Lower lobe of right lung (tissue), 2 donors: Measurements from ENCODE around the gene PID1. TPM values are rescaled to one million over a fixed set of nuclear protein-coding genes. Genes with fewer than 3 reads are reported as not detected.
A peak's percentile ranks its signal among the peaks of the same experiment; 100 is the strongest.

ENCODE experiments used
- ATAC-seq, 2 donors: fragments of 200-7000 bp; cut with Tn5 transposase; one replicate each; pipeline ENCODE4 v1.9.1; 2020 to 2022; ENCODE audit warnings: mild to moderate bottlenecking in 2 of 2, moderate library complexity in 2 of 2
- DNase-seq: peaks from one replicate; pipeline ENCODE4 v3.0.0-alpha.2; 2020
- H3K27ac ChIP-seq: fragments of 200-600 bp; one replicate; pipeline ENCODE4 v1.8.0; 2022
- H3K27me3 ChIP-seq: fragments of 200-600 bp; one replicate; pipeline ENCODE4 v1.8.0; 2022; ENCODE audit warnings: low read depth
- H3K36me3 ChIP-seq: fragments of 200-600 bp; one replicate; pipeline ENCODE4 v1.8.0; 2022; ENCODE audit warnings: mild to moderate bottlenecking
- H3K4me1 ChIP-seq: fragments of 200-600 bp; one replicate; pipeline ENCODE4 v1.8.0; 2022
- H3K4me3 ChIP-seq: fragments of 200-600 bp; one replicate; pipeline ENCODE4 v1.8.0; 2022; ENCODE audit warnings: mild to moderate bottlenecking
- H3K9me3 ChIP-seq: fragments of 200-600 bp; one replicate; pipeline ENCODE4 v1.8.0; 2022
- intact Hi-C: fragments of 100-400 bp; cut with DNase I; formaldehyde crosslinking; loops from one replicate; pipeline ENCODE4 v1.11.0; 2022
- total RNA-seq: library from RNA; stranded (reverse); fragmentation: NEBNext Ultra II Directional; extraction: Animal tissue kit (Norgen Biotek cat#: 25700); gene quantifications from one replicate; pipeline ENCODE4 v1.2.1, GENCODE V29; 2021
- TF ChIP-seq, protein P1 (sequence below): fragments of 200-600 bp; IDR thresholded peaks from one replicate; pipeline ENCODE4 v1.8.0; 2022; ENCODE audit warnings: antibody characterized with exemption, mild to moderate bottlenecking
- donor health status: DM: no; HTN: yes; CAD: no; lungs with severe emphysema.

PID1 gene
- total RNA-seq, 1 donor from 2014 or later: 48.0 TPM

DNA sequence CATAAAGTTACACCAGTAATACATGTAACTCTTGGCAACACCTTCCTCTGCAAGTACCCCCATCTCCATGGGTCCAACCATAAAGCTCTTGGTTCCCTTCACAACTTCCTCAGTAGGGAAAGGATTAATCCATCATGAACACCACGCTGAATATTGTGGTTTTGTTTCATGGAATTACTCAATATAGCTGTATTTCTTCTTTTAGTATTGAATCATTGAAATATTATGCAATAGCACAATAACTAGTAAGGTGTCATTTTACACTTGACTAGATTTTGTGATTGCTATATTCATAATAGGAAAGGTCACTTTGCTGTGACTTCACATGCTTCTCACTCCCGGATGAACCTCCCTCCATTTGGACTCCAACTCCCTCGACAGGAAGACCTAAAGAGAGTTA, 29.7 kb upstream of the PID1 start:
- H3K27ac ChIP-seq: peak overlapping the region; percentile 43
- TF ChIP-seq, protein P1, sequence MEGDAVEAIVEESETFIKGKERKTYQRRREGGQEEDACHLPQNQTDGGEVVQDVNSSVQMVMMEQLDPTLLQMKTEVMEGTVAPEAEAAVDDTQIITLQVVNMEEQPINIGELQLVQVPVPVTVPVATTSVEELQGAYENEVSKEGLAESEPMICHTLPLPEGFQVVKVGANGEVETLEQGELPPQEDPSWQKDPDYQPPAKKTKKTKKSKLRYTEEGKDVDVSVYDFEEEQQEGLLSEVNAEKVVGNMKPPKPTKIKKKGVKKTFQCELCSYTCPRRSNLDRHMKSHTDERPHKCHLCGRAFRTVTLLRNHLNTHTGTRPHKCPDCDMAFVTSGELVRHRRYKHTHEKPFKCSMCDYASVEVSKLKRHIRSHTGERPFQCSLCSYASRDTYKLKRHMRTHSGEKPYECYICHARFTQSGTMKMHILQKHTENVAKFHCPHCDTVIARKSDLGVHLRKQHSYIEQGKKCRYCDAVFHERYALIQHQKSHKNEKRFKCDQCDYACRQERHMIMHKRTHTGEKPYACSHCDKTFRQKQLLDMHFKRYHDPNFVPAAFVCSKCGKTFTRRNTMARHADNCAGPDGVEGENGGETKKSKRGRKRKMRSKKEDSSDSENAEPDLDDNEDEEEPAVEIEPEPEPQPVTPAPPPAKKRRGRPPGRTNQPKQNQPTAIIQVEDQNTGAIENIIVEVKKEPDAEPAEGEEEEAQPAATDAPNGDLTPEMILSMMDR: no peak
- no peak overlapping the region for H3K4me3 ChIP-seq
- H3K4me1 ChIP-seq: peaks cover 31% of the 10 kb centered on the region
- no peaks in the 10 kb centered on the region for H3K36me3 ChIP-seq
- H3K27me3 ChIP-seq: no peaks in the 10 kb centered on the region
- DNase-seq: no peak
- intact Hi-C loops: no loop called here
- ATAC-seq: peak; percentile 43 to 65
- no peaks in the 10 kb centered on the region for H3K9me3 ChIP-seq

DNA sequence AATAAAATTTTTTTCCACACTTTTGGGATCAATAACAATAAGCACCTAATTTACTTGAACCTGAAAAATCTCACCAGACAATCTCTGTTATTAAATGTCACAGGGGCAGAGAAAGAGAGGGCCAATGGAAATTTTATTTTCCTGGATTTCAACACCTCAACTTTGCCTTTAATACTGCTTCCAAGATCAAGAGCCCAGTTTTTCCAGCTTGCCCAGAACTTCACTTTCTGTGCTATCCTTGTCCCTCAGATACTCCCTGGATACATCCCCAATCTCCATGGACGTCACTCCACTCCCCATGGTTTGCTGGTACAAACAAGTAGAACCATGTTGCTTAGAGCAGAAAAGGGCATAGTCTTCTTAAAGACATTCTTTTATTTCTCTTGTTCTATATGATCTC, 29.3 kb upstream of the PID1 start:
- no peak for ATAC-seq

DNA sequence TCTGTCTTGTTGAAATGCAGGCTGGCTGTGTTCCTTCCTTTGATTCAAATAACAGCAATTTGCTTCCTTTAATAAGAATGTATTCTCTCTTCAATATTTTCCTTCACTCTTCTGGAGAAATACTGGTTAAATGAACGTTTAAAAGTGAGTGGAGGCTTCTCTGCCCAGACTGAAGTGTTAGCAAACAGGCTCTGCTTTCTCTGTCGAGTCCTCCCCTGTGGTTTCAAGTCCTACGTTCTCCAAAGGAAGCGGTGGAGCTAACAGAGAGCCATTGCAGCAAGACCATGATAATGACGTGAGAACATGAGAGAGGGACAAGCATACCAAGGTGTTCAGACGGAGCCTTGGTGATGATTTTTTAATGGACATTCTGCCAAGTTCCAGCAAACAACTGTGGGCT, 26.2 kb upstream of the PID1 start:
- DNase-seq (no peak), ATAC-seq (peak; percentile 85)
- intact Hi-C loops: no loop called here
- no peaks in the 10 kb centered on the region for H3K9me3 ChIP-seq
- H3K36me3 ChIP-seq: no peaks in the 10 kb centered on the region
- no peak overlapping the region for H3K4me3 ChIP-seq
- TF ChIP-seq, protein P1: no peak
- H3K27ac ChIP-seq: peak overlapping the region; percentile 44
- peaks cover 31% of the 10 kb centered on the region for H3K4me1 ChIP-seq
- H3K27me3 ChIP-seq: no peaks in the 10 kb centered on the region

More for the DNA sequence above, 29.3 kb upstream of the PID1 start:
- intact Hi-C loops: no loop called here
- no peaks in the 10 kb centered on the region for H3K9me3 ChIP-seq
- peaks cover 31% of the 10 kb centered on the region for H3K4me1 ChIP-seq
- no peak for DNase-seq
- no peak overlapping the region for H3K27ac ChIP-seq
- TF ChIP-seq, protein P1: no peak
- no peaks in the 10 kb centered on the region for H3K27me3 ChIP-seq
- no peak overlapping the region for H3K4me3 ChIP-seq
- no peaks in the 10 kb centered on the region for H3K36me3 ChIP-seq

DNA sequence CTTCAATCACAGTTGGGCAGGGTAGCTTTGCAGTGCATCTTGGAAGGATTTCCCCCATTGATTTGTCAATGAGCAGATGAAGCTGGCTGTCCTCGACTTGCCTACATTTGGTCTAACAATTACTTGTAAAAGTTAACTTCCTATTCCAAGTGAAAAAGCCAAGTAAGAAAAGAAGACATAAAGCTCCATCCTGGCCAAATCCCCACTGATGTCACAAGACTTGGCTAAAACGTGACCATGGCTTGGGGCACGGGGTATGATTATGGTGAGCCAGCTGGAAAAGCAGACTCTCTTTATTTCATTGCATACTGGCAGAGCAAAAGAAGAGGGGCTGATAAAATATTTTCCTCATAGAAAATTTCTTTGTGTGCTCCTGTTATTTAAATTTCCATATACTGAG, 25.4 kb upstream of the PID1 start:
- TF ChIP-seq, protein P1: no peak
- intact Hi-C loops: no loop called here
- ATAC-seq: no peak

DNA sequence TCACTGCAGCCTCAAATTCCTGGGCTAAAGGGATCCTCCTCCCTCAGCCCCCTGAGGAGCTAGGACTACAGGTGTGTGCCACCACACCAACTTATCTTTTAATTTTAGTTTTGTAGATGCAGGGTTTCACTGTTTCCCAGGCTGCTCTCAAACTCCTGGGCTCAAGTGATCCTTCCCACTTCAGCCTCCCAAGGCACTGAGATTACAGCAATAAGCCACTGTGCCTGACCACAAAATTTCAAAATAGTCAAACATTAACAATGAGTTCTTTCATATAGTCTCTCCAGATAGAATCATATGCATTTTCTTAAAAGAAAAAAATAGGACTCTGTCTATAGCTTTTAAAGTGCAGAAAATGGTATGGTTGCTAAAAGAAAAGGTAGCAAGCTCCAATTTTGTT, 24.9 kb upstream of the PID1 start:
- DNase-seq (no peak), ATAC-seq (peak; percentile 73 to 82)
- TF ChIP-seq, protein P1: no peak
- Histone ChIP-seq H3K36me3 (no peaks in the 10 kb centered on the region), H3K27ac (no peak overlapping the region), H3K9me3 (no peaks in the 10 kb centered on the region), H3K27me3 (no peaks in the 10 kb centered on the region), H3K4me3 (no peak overlapping the region), H3K4me1 (peaks cover 28% of the 10 kb centered on the region)
- intact Hi-C loops: no loop called here

More for the DNA sequence above, 25.4 kb upstream of the PID1 start:
- Histone ChIP-seq H3K4me3 (no peak overlapping the region), H3K36me3 (no peaks in the 10 kb centered on the region), H3K27ac (no peak overlapping the region), H3K4me1 (peaks cover 31% of the 10 kb centered on the region), H3K9me3 (no peaks in the 10 kb centered on the region), H3K27me3 (no peaks in the 10 kb centered on the region)
- no peak for DNase-seq

DNA sequence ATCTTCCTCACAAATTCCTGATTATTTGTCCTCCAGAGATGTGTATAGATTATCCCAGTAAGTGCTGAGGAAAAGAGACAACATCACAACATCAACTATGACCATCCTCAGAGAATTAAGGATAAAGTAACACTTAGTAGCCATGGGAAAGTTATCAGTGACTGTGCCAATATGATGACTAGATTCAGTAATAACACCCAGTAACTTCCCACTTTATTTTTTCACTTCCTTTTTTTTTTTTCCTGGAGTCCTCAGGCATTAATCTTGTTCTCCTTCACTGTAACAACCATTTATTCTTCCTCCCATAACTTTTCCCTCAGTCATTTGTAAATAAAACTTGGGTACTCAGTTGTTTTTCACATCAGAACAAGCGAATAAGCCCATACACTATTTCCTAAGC, 16.7 kb upstream of the PID1 start:
- H3K4me3 ChIP-seq: no peak overlapping the region
- intact Hi-C loops: no loop called here
- no peak for ATAC-seq
- H3K36me3 ChIP-seq: no peaks in the 10 kb centered on the region
- TF ChIP-seq, protein P1: no peak
- no peaks in the 10 kb centered on the region for H3K9me3 ChIP-seq
- H3K4me1 ChIP-seq: no peaks in the 10 kb centered on the region
- H3K27me3 ChIP-seq: no peaks in the 10 kb centered on the region
- no peak for DNase-seq
- H3K27ac ChIP-seq: no peak overlapping the region
